GM19467 (cell line): ENCODE data around the gene VENTX.

Experiments
- ATAC-seq: cut with Tn5 transposase; IDR thresholded peaks from one replicate; pipeline ENCODE4 v1.9.1; 2021; ENCODE audit warnings: mild to moderate bottlenecking, moderate library complexity; ENCODE audit not compliant: unreplicated experiment

VENTX gene

GRCh38 chr10:133283931-133284330 is 46.3 kb downstream of the VENTX start:
- ATAC-seq, result no peak

GRCh38 chr10:133285217-133285616 is 47.6 kb downstream of the VENTX start:
- ATAC-seq, result no peak

GRCh38 chr10:133286366-133286765 is 48.7 kb downstream of the VENTX start:
- ATAC-seq, result no peak

- no peak for ATAC-seq
Observed at GRCh38 chr10:133287832-133288500, 50.3 kb downstream of the VENTX start.

- ATAC-seq, result no peak
Observed at GRCh38 chr10:133289761-133290160, 52.1 kb downstream of the VENTX start.
